NCI-H2196 treated with DMSO at 0.1 percent for 48 hours (cell line): Measurements from ENCODE around the gene UGT3A1.
"Not testable (repeated sequence)": the region's sequence is repeated elsewhere in the genome, so short reads cannot be mapped to it uniquely, and the experiment has no call there.

Experiments used
- DNase-seq: peaks from one replicate; lab custom pipeline; 2025; ENCODE audit not compliant: unreplicated experiment; lab: John Stamatoyannopoulos, UW

The UGT3A1 gene

DNA sequence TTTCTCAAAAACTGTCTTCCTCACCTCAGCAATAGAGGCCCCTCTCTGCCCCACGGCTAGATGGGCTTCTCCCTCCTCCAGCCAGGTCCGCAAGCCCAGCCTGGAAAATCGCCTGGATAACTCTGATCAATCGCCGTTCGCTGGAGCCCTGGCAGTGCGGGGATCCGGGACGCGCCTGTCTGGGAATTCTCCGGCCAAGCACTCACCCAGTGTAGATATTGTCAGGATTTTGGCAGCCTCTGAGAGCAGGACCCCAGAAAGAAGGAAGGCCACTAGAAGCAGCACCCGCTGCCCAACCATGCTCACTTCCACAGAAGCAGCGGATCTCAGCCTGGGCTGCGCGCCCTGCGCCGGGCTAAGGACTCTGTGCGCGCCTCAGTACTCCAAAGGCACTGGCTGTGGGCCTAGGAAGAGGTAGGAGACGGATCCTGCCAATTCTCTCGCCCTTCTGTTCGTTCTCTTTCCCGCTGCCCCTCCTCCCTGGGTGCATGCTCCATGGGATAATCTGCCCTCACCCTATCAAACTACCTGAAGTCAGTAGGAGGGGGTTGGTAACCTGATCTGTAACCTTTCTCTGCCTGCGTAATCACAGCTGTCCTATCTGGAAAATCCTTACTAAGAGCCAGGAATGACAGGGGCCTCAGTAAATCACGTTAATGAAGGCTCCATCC is at the start of gene UGT3A1:
Gene UGT3A1, minus strand, starts transcription at position 450 of the 671 bp plus-strand sequence. Its CDS starts 150 bp downstream, at position 300.
- no peak for DNase-seq

- no peak for DNase-seq
Measured at GRCh38 chr5:36035696-36036095, 44.5 kb upstream of the UGT3A1 start.

GRCh38 chr5:36034536-36035134 is 43.4 kb upstream of the UGT3A1 start:
- not testable (repeated sequence) for DNase-seq

- no peak for DNase-seq
Measured at GRCh38 chr5:36033486-36033885, 42.3 kb upstream of the UGT3A1 start.

- no peak for DNase-seq
Measured at GRCh38 chr5:36033047-36033446, 41.9 kb upstream of the UGT3A1 start.

DNA sequence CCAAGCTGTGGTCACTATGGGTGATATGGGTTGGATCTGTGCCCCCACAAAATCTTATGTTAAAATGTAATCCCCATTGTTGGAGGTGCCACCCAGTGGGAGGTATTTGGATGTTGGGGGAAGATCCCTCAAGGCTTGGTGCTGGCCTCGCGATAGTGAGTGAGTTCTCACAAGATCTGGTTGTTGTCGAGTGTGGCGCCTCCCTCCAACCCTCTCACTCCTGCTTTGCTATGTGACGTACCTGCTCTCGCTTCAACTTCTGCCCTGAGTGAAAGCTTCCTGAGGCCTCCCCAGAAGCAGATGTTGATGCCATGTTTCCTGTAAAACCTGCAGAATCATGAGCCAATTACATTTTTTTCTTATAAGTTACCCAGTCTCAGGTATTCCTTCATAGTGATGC is 40.0 kb upstream of the UGT3A1 start:
- DNase-seq, result no peak

DNA sequence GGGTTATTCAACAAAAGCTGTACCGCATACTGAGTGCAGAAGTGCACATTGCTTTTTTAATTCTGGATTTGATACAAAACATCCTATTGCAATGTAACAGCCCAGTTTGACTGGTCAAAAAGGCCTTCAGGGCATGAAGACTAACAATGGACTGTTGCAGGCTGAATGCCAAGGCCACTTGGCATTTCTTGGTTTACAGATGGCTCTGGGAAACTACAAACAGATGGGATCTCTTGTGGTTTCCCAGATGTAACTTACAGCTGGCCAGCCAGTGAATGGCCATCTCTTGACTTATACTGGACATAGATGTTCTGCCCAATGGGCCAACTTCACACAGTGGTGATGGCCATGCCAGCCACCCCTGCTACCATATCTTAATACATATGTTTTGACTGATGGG is 38.7 kb upstream of the UGT3A1 start:
- DNase-seq, result no peak

GRCh38 chr5:36028816-36029465 is 37.8 kb upstream of the UGT3A1 start:
- DNase-seq, result no peak

DNA sequence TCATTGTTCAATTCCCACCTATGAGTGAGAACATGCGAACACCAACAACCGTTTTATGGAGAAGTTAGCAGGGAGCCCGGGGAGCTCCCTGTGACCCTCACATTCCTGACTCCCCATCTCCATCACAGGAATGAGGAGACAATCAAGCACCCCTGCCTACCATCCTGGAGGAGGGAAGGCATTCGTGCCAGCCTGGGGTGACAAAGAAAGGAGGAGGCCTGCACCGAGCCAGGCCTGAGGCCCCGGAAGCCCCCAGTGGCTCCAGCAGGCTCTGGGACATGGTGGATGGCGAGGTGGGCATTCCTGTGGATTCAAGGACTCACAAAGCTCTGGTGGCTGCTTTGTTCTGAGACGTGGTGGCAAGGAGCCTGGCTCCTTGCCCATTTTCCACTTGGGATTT is 36.5 kb upstream of the UGT3A1 start:
- DNase-seq, result no peak

- DNase-seq, result no peak
Measured at GRCh38 chr5:36026706-36027465, 35.7 kb upstream of the UGT3A1 start.

DNA sequence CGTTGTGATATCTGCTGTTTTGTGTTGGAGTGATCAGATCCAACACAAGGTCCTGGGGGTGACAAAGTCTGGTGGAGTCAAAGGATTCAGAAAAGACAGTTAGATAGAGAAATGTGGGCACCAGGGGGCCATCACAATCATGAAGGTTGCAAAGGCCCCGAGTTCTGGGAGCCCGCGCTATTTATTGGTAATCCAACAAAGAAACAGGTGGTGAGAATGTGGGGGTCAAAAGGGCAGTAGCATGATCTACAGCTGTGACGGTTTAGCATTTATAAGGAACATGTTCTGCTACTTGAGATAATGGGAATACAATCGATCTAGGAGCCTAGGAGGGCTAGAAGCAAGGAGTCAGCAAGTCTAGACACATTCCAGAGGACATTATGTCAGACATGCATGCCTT is 31.1 kb upstream of the UGT3A1 start:
- not testable (repeated sequence) for DNase-seq

GRCh38 chr5:36019584-36019983 is 28.4 kb upstream of the UGT3A1 start:
- not testable (repeated sequence) for DNase-seq

DNA sequence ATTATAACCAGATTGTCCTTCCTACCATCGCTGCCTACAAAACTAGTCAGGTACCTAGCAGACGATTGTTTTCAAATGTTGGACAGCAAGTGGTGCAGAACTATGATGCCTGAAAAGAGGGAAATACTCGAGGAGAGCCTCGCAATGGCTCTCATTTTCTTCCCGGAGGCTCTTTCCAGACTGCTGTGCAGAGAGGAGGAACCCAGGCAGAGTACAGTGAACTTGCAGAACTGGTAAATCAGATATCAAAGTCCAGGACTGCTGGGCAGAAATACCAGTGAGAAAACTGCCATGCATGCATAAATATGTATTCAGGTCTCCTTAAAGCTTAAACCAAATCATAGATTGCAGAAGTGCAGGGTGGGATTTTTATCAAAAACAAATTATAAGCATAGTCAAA is 26.4 kb upstream of the UGT3A1 start:
- DNase-seq, result no peak

DNA sequence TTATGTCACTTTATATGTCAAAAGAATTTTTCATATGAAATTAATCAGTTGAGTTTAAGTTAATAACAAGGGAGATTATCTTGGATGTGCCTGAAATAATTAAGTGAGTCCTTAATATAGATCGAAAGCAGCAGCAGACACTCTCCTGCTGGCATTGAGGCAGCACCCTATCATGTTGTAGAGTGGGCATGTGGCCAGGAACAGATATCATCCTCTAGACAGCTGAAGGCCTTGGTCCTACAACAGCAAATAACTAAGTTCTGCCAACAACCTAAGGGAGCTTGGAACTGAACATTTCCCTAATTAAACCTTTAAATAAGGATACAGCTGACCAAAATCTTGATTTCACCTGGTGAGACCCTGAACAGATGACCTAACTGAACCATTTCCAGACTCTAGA is 25.8 kb upstream of the UGT3A1 start:
- no peak for DNase-seq

DNA sequence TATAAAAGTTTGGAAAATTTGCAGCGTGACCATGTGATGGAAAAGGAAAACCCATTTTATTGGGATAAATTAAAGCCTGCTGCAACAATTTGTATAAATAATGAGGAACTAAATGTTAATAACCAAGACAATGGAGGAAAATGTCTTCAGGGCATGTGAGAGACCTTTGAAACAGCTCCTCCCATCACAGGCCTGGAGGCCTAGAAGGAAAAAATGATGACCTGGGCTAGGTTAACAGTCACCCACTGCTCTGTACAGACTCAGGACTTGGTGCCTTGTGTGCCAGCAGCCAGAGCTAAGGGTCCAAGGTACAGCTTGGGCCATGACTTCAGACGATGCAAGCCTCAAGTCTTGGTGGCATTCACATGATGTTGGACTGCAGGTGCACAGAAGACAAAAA is 22.0 kb upstream of the UGT3A1 start:
- DNase-seq, result no peak

GRCh38 chr5:36009698-36010097 is 18.5 kb upstream of the UGT3A1 start:
- no peak for DNase-seq

DNA sequence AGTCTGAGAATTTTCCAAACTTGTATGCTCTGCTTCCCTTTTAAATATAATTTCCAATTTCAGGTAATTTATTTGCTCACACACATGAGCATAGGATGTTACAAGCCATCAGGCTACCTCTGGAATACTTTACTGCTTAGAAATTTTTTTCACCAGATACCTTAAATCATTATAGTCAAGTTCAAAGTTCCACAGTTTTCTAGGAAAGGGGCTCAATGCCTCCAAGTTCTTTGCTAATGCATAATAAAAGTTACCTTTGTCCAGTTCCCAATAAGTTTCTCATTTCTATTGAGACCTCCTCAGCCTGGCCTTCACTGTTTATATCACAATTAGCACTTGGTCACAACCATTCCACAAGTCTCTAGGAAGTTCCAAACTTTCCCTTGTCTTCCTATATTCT is 16.2 kb upstream of the UGT3A1 start:
- DNase-seq, result no peak

DNA sequence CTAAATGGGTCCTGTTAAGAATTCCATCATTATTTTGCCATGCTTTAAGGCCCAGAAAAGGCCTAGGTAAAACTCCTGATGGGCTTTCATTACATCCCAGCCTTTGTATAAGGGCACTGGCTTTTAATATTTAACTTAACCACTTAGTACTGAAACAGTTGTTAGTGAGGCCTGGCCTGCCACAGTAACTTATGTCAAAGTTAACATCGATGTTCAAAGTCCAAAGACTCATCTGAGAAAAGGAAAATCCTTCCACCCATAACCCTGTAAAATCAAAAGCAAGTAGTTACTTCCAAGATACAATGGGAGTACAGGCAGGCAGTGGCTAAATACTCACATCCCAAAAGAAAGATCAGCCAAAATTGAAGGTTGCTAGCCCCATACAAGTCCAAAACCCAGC is 15.0 kb upstream of the UGT3A1 start:
- no peak for DNase-seq

GRCh38 chr5:36001032-36001431 is 9.8 kb upstream of the UGT3A1 start:
- no peak for DNase-seq

DNA sequence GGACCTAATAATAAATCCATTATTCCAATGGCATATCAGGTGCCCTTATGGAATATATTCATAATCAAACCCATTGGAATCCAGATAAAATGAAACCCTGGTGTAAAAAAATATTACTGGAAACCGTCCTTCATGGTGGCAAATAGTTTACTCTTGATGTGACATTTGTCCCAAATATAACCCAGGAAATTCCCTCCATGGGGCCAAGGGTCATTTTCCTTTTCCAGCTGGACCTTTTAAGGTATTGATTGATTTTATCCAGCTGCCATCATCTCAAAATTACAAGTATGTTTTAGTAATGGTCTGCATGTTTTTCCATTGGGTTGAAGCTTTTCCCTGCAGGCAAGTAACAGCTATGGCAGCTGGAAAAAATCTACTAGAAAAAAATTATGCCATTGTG is 8.4 kb upstream of the UGT3A1 start:
- DNase-seq, result no peak

- DNase-seq, result no peak
Measured at GRCh38 chr5:35996076-35996475, 4.9 kb upstream of the UGT3A1 start.

- DNase-seq, result no peak
Measured at GRCh38 chr5:35990520-35990919, 670 bp downstream of the UGT3A1 start.
